HG02943 (cell line): ENCODE results near the gene MNS1.
"Not testable (repeated sequence)": the region's sequence is repeated elsewhere in the genome, so short reads cannot be mapped to it uniquely, and the experiment has no call there.

Experiments used
- ATAC-seq: cut with Tn5 transposase; IDR thresholded peaks from one replicate; pipeline ENCODE4 v1.9.1; 2021; ENCODE audit warnings: mild to moderate bottlenecking, low read depth, moderate library complexity; ENCODE audit not compliant: unreplicated experiment

MNS1 gene

GRCh38 chr15:56464893-56465520 lies at the start of gene MNS1:
Gene MNS1, minus strand, starts transcription at chr15:56465137. Its CDS starts 165 bp downstream, at chr15:56464972.
- ATAC-seq: peak; percentile 98

GRCh38 chr15:56496635-56497034 lies 31.7 kb upstream of the MNS1 start:
- ATAC-seq: peak; percentile 71

- no peak for ATAC-seq
Measured at GRCh38 chr15:56495533-56495932, 30.6 kb upstream of the MNS1 start.

GRCh38 chr15:56495053-56495452 lies 30.1 kb upstream of the MNS1 start:
- no peak for ATAC-seq

DNA sequence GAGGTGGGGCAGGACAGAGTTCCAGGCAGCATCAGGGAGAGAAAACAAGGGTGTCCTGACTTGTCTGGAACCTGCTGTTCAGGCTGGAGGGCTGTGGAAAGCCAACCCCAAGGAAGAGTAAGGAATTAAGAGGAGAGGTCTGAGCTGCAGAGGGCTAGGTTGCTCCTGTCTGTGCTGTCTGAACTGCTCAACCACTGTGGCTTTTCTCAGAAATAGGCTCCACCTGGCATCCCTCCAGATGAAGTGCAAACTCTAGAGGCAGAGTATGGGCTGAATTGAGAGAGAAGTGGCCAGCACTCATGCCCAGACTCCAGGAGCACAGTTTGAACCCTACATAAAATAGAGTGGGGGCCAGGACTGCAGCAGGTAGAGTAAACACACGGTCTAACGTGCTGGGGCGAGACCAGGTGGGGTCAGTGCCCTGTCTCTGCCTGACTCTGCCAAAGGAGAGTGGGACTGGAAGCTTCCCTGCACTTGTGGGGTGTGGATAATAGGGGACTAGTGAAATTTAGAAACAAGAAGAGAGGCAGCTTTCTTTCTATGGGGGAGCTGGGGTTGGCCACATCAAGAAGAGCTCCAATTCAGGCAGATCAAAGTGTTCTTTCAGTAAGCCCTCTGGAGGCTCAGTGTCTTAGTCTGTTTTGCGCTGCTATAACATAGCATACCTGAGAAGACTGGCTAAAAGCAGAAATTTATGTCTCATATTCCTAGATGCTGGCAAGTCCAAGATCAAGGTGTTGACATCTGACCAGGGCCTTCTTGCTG lies 28.0 kb upstream of the MNS1 start:
- no peak for ATAC-seq

DNA sequence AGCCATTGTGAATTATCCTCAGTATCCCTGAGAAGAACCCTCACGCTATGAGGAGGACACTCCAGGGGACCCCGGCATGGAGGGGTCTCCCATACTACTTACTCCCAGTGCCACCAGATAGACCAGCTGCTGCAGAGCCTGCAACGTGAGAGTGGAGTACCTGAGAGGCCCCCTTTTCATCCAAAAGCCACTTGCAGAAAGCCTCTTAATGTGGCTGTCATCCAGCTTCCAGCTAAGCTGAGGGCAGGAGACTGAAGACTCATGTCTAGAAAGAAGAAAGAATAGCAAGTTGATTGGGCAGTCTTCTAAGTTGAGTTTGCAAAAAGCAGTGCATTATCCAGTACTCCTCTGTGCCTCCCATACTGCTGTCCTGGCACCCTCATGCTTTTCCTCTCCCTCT lies 27.3 kb upstream of the MNS1 start:
- no peak for ATAC-seq

- ATAC-seq: no peak
Measured at GRCh38 chr15:56491110-56491722, 26.3 kb upstream of the MNS1 start.

DNA sequence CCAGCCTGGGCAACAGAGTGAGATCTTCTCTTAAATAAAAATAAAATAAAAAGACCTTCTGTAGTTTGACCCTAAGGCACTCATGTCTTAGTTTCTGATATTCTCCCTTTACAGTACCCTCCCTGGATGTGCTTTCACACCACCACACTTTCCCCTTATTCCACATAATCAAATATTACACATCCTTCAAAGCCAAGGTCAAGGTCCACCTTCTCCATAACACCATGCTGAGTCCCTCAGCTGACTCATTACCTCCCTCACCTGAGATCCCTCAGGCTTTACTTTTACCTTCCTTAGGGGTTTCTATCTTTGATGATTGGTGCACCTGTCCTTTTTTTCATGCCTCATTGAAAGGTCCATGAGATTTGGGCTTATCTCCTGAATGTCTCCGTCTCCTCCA lies 25.5 kb upstream of the MNS1 start:
- ATAC-seq: no peak

DNA sequence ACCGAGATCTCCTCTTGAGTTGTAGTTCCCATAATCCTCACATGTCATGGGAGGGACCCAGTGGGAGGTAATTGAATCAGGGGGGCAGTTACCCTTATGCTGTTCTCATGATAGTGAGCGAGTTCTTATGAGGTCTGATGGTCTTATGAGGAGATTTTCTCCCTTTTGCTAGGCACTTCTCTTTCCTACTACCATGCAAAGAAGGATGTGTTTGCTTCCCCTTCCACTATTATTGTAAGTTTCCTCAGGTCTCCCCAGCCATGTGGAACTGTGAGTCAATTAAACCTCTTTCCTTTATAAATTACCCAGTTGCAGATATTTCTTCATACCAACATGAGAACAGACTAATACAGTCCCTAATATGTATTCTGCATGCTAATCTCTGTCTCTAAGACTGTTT lies 21.3 kb upstream of the MNS1 start:
- ATAC-seq: not testable (repeated sequence)

DNA sequence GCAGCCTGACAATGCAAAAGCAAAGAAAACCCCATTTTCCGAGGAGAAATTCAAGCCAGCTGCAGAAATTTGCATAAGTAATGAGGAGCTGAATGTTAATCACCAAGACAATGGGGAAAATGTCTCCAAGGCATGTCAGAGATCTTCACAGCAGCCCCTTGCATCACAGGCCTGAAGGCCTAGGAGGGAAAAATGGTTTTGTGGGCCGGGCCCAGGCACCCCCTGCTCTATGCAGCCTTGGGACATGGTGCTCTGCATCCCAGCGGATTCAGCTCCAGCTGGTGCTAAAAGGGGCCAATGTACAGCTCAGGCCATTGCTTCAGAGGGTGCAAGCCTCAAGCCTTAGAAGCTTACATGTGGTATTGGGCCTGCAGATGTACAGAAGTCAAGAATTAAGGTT lies 20.5 kb upstream of the MNS1 start:
- not testable (repeated sequence) for ATAC-seq

GRCh38 chr15:56484287-56484686 lies 19.4 kb upstream of the MNS1 start:
- no peak for ATAC-seq

GRCh38 chr15:56475351-56475750 lies 10.4 kb upstream of the MNS1 start:
- no peak for ATAC-seq

- no peak for ATAC-seq
Measured at GRCh38 chr15:56473017-56473416, 8.1 kb upstream of the MNS1 start.

DNA sequence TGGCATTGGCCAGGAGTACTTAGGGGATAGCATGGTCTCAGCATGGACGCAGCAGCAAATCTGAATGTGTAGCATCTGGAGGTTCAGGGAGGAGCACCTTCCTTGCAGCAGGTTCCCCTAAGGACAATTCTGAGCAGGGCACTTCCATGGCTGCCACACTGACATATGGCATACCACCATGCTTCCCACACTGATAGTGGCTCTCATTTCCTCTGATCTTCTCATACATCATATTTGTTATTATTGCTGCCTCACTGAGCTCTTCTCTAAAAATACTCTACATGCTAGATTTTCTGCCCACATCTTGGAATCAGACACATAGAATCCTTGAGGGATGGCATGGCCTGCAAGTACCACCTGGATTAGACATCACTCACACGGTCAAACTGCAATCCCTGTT lies 7.3 kb upstream of the MNS1 start:
- ATAC-seq: no peak

DNA sequence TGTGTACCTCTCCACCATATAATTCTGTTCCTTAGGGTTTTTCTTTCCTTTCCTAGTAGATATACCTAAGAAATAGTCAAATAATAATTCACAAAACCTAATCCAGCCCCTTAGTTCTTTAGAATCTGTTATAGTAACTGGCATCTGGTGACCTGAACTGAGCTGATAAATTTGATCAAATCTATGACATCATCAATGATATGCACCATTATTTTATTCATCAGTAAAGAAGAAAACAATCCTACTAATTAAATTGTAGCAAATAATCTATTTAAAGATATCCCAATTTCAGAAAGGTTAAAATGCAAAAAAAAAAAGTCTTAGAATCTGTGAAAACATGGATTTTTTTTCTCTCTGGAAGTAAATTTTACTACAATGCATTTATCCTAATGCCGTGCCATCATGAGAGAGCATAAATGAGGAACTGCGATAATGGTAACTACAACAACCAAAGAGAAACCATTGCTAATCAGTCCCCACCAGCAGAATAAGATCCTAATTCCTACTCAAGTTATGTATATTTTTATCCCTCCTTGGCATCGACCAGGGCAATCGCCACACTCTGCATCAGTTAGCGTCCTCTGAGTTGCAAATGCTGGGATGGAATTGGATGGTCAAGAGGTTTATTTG lies 6.6 kb upstream of the MNS1 start:
- ATAC-seq: no peak

- no peak for ATAC-seq
Measured at GRCh38 chr15:56469483-56469882, 4.5 kb upstream of the MNS1 start.

GRCh38 chr15:56468401-56468800 lies 3.5 kb upstream of the MNS1 start:
- ATAC-seq: peak; percentile 49

GRCh38 chr15:56467616-56468015 lies 2.7 kb upstream of the MNS1 start:
- no peak for ATAC-seq

DNA sequence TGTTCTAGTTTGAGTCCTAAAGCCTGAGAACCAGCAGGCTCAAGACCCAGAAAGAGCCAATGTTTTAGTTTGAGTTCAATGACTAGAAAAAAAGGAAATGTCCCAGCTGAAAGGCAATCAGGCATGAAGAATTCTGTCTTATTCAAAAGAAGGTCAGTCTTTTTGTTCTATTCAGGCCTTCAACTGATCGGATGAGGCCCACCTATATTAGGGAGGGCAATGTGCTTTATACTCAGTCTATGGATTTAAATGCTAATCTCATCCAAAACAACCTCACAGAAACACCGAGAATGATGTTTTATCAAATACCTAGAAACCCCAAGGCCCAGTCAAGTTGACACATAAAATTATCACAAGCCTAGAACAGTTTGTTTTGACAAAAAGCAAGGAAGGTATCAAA lies 4.0 kb downstream of the MNS1 start:
- ATAC-seq: no peak

GRCh38 chr15:56460071-56460470 lies 4.9 kb downstream of the MNS1 start:
- ATAC-seq: no peak

DNA sequence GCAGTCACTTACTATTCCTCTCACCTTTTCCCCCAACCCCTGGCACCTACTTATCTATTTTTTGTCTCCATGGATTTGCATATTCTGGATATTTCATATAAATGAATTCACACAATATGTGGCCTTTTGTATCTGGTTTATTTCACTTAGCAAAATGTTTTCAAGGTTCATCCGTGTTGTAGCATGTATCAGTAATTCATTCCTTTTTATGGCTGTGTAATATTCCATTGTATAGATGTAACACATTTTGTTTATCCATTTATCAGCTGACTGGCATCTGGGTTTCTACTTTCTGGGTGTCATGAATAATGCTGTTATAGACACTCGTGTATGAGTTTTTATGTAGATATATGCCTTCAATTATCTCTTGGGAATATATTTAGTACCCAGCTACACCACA lies 5.8 kb downstream of the MNS1 start:
- no peak for ATAC-seq
